GM12878 (cell line): Measurements from ENCODE around the gene NEURL3. TPM values are rescaled to one million over a fixed set of nuclear protein-coding genes. Genes with fewer than 3 reads are reported as not detected.

ENCODE experiments used
- ATAC-seq: fragments of 200-7000 bp; cut with Tn5 transposase; 3 replicates; pipeline ENCODE4 v1.9.1; 2020; ENCODE audit warnings: mild to moderate bottlenecking, moderate library complexity
- BruUV-seq: library from RNA; stranded (reverse); fragments of 400-500 nt; replicated peaks from 2 replicates; lab custom pipeline; 2021; lab: Mats Ljungman, UMichigan
- CTCF ChIA-PET: fragments of 300-600 bp; sonication (Branson Sonifier 250); formaldehyde crosslinking; extraction: SDS; loops from one replicate; lab custom pipeline; 2021; ENCODE audit warnings: inconsistent platforms; lab: Yijun Ruan, JAX
- POLR2A ChIA-PET: fragments of 350-600 bp; formaldehyde crosslinking; extraction: SDS; loops from one replicate; lab custom pipeline; 2021; ENCODE audit warnings: inconsistent platforms; lab: Charles Lee
- RAD21 ChIA-PET: fragments of 300-600 bp; sonication (Branson Sonifier 250); formaldehyde crosslinking; loops from one replicate; lab custom pipeline; 2023; ENCODE audit warnings: antibody characterized with exemption; ENCODE audit not compliant: unreplicated experiment; lab: Charles Lee
- SMC1A ChIA-PET: fragments of 300-600 bp; sonication (Branson Sonifier 250); formaldehyde crosslinking; loops from one replicate; lab custom pipeline; 2023; ENCODE audit not compliant: unreplicated experiment, uncharacterized antibody; lab: Charles Lee
- DNase-seq: peaks from one replicate; pipeline ENCODE4 v3.0.0-alpha.2; 2011; ENCODE audit warnings: low read depth, low spot score
- FAIRE-seq: peaks from 3 replicates; lab custom pipeline; 2011; peaks lifted over from hg19 to GRCh38; lab: Jason Lieb, UNC
- H2AFZ ChIP-seq: 2 replicates; pipeline ENCODE4 v1.6.0; 2011; ENCODE audit warnings: low read depth, low read length, control low read depth; ENCODE audit not compliant: control insufficient read depth
- H3K27ac ChIP-seq: 2 replicates; pipeline ENCODE4 v1.5.1; 2011; ENCODE audit warnings: control low read depth; ENCODE audit not compliant: control insufficient read depth, insufficient read depth
- H3K27me3 ChIP-seq, 2 experiments: replicated peaks in 1 of 2; 2 replicates each; pipeline versions ENCODE4 v1.6.0 to v1.6.1; 2011; ENCODE audit warnings: low read length in 1 of 2; ENCODE audit not compliant: control insufficient read depth in 2 of 2, insufficient read depth in 2 of 2
- H3K36me3 ChIP-seq, 2 experiments: 2 replicates each; pipeline ENCODE4 v1.5.1; 2011; ENCODE audit warnings: low read length in 1 of 2; ENCODE audit not compliant: control insufficient read depth in 2 of 2, insufficient read depth in 2 of 2
- H3K4me1 ChIP-seq: 2 replicates; pipeline ENCODE4 v1.6.1; 2011; ENCODE audit warnings: mild to moderate bottlenecking, low read length, moderate library complexity, mixed read lengths; ENCODE audit not compliant: control insufficient read depth, insufficient read depth
- H3K4me2 ChIP-seq: 2 replicates; pipeline ENCODE4 v1.6.0; 2011; ENCODE audit warnings: control low read depth; ENCODE audit not compliant: control insufficient read depth, insufficient read depth
- H3K4me3 ChIP-seq: fragments of 200-600 bp; sonication (generic); 2 replicates; pipeline ENCODE4 v1.5.1; 2016
- H3K79me2 ChIP-seq: 2 replicates; pipeline ENCODE4 v1.6.0; 2011; ENCODE audit warnings: low read length; ENCODE audit not compliant: control insufficient read depth, insufficient read depth
- H3K9ac ChIP-seq: 2 replicates; pipeline ENCODE4 v1.8.0; 2011; ENCODE audit warnings: low read length, control low read depth, mixed read lengths; ENCODE audit not compliant: control insufficient read depth, insufficient read depth
- H3K9me3 ChIP-seq: replicated peaks from 3 replicates; pipeline ENCODE4 v1.5.1; 2011; ENCODE audit warnings: mild to moderate bottlenecking, low read length; ENCODE audit not compliant: control insufficient read depth, insufficient read depth
- H4K20me1 ChIP-seq: 2 replicates; pipeline ENCODE4 v1.6.0; 2011; ENCODE audit not compliant: control insufficient read depth, insufficient read depth
- CEBPB ChIP-seq, 2 experiments: fragments of 150-350 bp in 1 of 2; IDR thresholded peaks; 2 replicates each; pipeline ENCODE4 v1.6.1; 2012 to 2014; ENCODE audit warnings: low read depth in 2 of 2, low read length in 2 of 2, borderline replicate concordance in 1 of 2, inconsistent platforms in 1 of 2
- KAT2A ChIP-seq: conservative IDR thresholded peaks from 2 replicates; pipeline ENCODE4 v1.6.1; 2011; ENCODE audit warnings: low read depth, low read length; ENCODE audit not compliant: control insufficient read depth
- MEF2B ChIP-seq: fragments of 450-650 bp; IDR thresholded peaks from 2 replicates; pipeline ENCODE4 v1.6.1; 2018; ENCODE audit warnings: mild to moderate bottlenecking, moderate library complexity; ENCODE audit not compliant: partially characterized antibody, poor library complexity, severe bottlenecking
- POLR2A ChIP-seq: IDR thresholded peaks from 2 replicates; pipeline ENCODE4 v1.6.1; 2011; ENCODE audit warnings: low read depth, mild to moderate bottlenecking, low read length
- SP1 ChIP-seq: IDR thresholded peaks from one replicate; pipeline ENCODE4 v1.6.1; 2011; ENCODE audit warnings: low read depth, low read length
- SREBF1 ChIP-seq: IDR thresholded peaks from 2 replicates; pipeline ENCODE4 v1.6.1; 2012; ENCODE audit warnings: mild to moderate bottlenecking, low read length
- ZBTB4 ChIP-seq: fragments of 450-650 bp; formaldehyde crosslinking; IDR thresholded peaks from 2 replicates; pipeline ENCODE4 v1.4.0; 2022; ENCODE audit warnings: mild to moderate bottlenecking, moderate library complexity
- ZNF24 ChIP-seq: fragments of 450-650 bp; IDR thresholded peaks from 2 replicates; pipeline ENCODE4 v1.6.1; 2017; ENCODE audit warnings: antibody characterized with exemption, mild to moderate bottlenecking
- ZNF274 ChIP-seq: IDR thresholded peaks from one replicate; pipeline ENCODE4 v1.8.0; 2011; ENCODE audit not compliant: insufficient read length, insufficient read depth
- ZNF384 ChIP-seq: IDR thresholded peaks from 2 replicates; pipeline ENCODE4 v1.6.1; 2012; ENCODE audit warnings: low read depth, mild to moderate bottlenecking, low read length, improper control_type of control experiment, borderline replicate concordance
- WGBS: methylation state at CpG from one replicate; pipeline ENCODE4 v1.1.6; 2016; ENCODE audit warnings: low lambda C conversion rate; ENCODE audit not compliant: insufficient replicate concordance, insufficient coverage; ENCODE audit errors: missing lambda C conversion rate; 5-methylcytosine and 5-hydroxymethylcytosine counted together
- in situ Hi-C: fragments of 300-500 bp; cut with MboI; formaldehyde crosslinking; loops from 9 replicates; pipeline ENCODE4 v1.14.3; 2018; ENCODE audit warnings: mixed read lengths
- intact Hi-C: fragments of 100-400 bp; cut with micrococcal nuclease; formaldehyde crosslinking; loops from one replicate; pipeline ENCODE4 v1.14.2; 2022; ENCODE audit not compliant: unreplicated experiment
- polyA plus RNA-seq, 11 experiments: library from polyadenylated mRNA; depleted of rRNA in 4 of 11; unstranded in 6 of 11; stranded (reverse) in 5 of 11; fragments of >200 nt; fragmentation: Nextera tagmentation in 4 of 11; fragmentation: Illumina TruSeq in 1 of 11; extraction: Ambion mirVana in 4 of 11; extraction: Trizol in 1 of 11; gene quantifications; 1 replicate in 1 of 11; 2 replicates in 10 of 11; pipeline versions ENCODE4 v1.2.1 to v1.2.3, GENCODE V29; 2011 to 2016; ENCODE audit warnings: inconsistent platforms in 2 of 11, missing spikeins in 2 of 11, low read depth in 1 of 11
- total RNA-seq, 4 experiments: library from RNA; depleted of rRNA in 3 of 4; stranded (reverse); fragments of >200 nt in 3 of 4; fragmentation: Illumina TruSeq in 1 of 4; extraction: Trizol in 1 of 4; gene quantifications; 2 replicates each; pipeline versions ENCODE4 v1.2.1 to v1.2.3, GENCODE V29; 2013 to 2021
- TF ChIP-seq, protein P1 (sequence below): fragments of 450-650 bp; IDR thresholded peaks from 2 replicates; pipeline ENCODE4 v1.6.1; 2016; ENCODE audit warnings: mild to moderate bottlenecking

NEURL3 gene
- total and polyA plus RNA-seq, 10 of the 15 experiments (the other 5 are each of a cell fraction or from before 2014, with no cell fraction given): 0.03 to 6.3 (median 0.47) TPM

DNA sequence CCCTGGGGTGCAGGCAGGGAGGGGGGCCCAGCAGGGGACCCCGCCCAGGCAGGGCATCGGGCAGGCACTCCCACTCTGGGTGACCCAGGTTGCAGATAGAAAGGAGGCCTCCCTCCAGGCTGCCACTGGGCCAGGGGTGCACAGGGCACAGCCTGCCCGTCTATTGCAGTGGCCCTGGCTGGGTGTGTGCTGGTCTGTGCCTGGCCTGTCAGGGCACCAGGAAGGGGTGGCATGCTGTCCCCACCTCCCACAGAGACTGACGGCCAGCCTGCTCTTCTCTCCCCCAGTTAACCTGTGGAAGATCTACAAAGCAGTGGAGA is 44.3 kb upstream of the NEURL3 start:
- peaks cover 22% of the 10 kb centered on the region for H3K79me2 ChIP-seq
- intact Hi-C loops: no loop called here
- DNase-seq: no peak
- H4K20me1 ChIP-seq: peaks cover 9% of the 10 kb centered on the region
- ChIA-PET CTCF (interaction anchor here (0.6 to 1.9 kb wide), 2 partner anchors 39 to 68 kb away, joined by 3 to 6 read pairs; no protein-coding TSS in a partner anchor), POLR2A (no interaction called here), RAD21 (interaction anchor here (1.0 kb wide), 1 partner anchor 21 kb away, joined by 4 read pairs; no protein-coding TSS in a partner anchor), SMC1A (no interaction called here)
- TF ChIP-seq POLR2A (0 out of 2 replicates have a peak, but pooled peaks have one; percentile 43), SP1 (no peak)
- FAIRE-seq: no peak
- in situ Hi-C loops: no loop called here
- H2AFZ ChIP-seq: no peak overlapping the region
- H3K27ac ChIP-seq: no peak overlapping the region
- ATAC-seq: no peak
- no peak overlapping the region for H3K9ac ChIP-seq
- no peaks in the 10 kb centered on the region for H3K9me3 ChIP-seq
- no peak overlapping the region for H3K4me2 ChIP-seq
- no peak overlapping the region for H3K4me3 ChIP-seq
- BruUV-seq: no TSS peak
- H3K27me3 ChIP-seq: no peaks in the 10 kb centered on the region
- H3K4me1 ChIP-seq: peaks cover 4% of the 10 kb centered on the region
- H3K36me3 ChIP-seq: peaks cover 20 to 43% of the 10 kb centered on the region in 2 experiments
- WGBS: 82% methylated on average over 4 of the region's 4 CpGs

DNA sequence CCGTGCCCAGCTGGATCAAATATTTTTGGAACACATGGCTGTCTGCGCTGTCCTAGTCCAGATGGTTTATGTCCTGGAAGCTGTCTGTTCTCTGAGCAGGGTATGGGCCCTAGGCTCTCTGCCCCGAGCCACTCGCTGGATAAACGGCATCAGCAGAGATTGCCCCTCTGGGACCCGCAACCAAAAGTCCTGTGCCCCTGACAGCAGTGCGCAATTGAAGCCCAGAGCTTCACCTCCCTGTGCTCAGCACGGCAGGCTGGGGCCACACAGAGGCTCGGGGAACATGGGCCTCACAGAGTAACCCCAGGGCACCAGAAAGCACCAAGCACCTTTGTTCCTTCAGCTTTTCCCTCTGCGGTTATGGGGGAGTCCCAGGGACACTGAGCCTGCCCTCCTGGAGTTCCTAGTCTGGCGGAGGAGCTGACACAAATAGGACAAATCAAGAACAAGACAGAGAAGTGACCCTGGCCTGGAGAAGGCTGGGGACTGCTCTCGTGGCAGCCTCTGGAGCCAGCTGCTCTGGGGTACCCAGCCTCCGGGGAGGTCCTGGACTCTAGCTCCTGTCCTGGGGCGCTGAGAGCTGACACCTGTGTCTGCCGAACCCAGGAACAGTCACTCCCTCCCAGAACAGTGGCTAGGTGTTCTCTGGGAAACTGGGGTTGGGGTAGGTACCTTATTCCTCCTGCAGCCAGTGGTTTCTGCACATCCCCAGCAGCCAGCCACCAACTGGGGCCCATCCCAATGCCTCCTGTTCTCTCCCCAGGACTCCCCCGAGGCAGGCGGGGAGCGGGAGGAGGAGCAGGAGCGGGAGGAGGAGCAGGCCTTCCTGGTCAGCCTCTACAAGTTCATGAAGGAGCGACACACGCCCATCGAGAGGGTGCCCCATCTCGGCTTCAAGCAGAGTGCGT is 43.7 kb upstream of the NEURL3 start:
- peaks cover 29% of the 10 kb centered on the region for H3K79me2 ChIP-seq
- peaks cover 23 to 43% of the 10 kb centered on the region in 2 experiments for H3K36me3 ChIP-seq
- ChIA-PET RAD21 (interaction anchor here (1.0 to 1.3 kb wide), 3 partner anchors 13 to 23 kb away, joined by 3 to 4 read pairs (median 4); no protein-coding TSS in a partner anchor), SMC1A (interaction anchor here (0.8 to 2.4 kb wide), 2 partner anchors 10 to 21 kb away, joined by 5 to 7 read pairs; no protein-coding TSS in a partner anchor), POLR2A (interaction anchor here (1.1 kb wide), 1 partner anchor 21 kb away, joined by 3 read pairs; no protein-coding TSS in a partner anchor), CTCF (interaction anchor here (0.6 to 1.9 kb wide), 3 partner anchors 39 to 141 kb away, joined by 3 to 6 read pairs (median 3); no protein-coding TSS in a partner anchor)
- H3K27ac ChIP-seq: no peak overlapping the region
- ATAC-seq: no peak
- in situ Hi-C loops: no loop called here
- H3K27me3 ChIP-seq: no peaks in the 10 kb centered on the region
- peaks cover 4% of the 10 kb centered on the region for H3K4me1 ChIP-seq
- intact Hi-C loops: no loop called here
- H2AFZ ChIP-seq: no peak overlapping the region
- no peaks in the 10 kb centered on the region; the same call in 2 of the 3 replicates for H3K9me3 ChIP-seq
- H3K4me2 ChIP-seq: no peak overlapping the region
- DNase-seq: no peak
- no peak overlapping the region for H3K9ac ChIP-seq
- WGBS: 82% methylated on average over 24 of the region's 24 CpGs
- no peak overlapping the region for H3K4me3 ChIP-seq
- no peak for FAIRE-seq
- BruUV-seq: no TSS peak
- H4K20me1 ChIP-seq: peaks cover 9% of the 10 kb centered on the region
- TF ChIP-seq, protein P1, sequence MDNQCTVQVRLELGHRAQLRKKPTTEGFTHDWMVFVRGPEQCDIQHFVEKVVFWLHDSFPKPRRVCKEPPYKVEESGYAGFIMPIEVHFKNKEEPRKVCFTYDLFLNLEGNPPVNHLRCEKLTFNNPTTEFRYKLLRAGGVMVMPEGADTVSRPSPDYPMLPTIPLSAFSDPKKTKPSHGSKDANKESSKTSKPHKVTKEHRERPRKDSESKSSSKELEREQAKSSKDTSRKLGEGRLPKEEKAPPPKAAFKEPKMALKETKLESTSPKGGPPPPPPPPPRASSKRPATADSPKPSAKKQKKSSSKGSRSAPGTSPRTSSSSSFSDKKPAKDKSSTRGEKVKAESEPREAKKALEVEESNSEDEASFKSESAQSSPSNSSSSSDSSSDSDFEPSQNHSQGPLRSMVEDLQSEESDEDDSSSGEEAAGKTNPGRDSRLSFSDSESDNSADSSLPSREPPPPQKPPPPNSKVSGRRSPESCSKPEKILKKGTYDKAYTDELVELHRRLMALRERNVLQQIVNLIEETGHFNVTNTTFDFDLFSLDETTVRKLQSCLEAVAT: no peak
- TF ChIP-seq MEF2B (no peak), CEBPB (IDR thresholded peaks at IDR 0.05; ENCODE audit: borderline replicate concordance in 1 of 2, low read depth in 2 of 2, low read length in 2 of 2) (no peak), ZNF24 (no peak), ZNF384 (no peak), ZNF274 (no peak), ZBTB4 (CRISPR knock-in tag) (no peak), KAT2A (no peak), SREBF1 (no peak)
